OCI-LY7 (cell line): Measurements from ENCODE around the gene CHD2. TPM values are rescaled to one million over a fixed set of nuclear protein-coding genes. Genes with fewer than 3 reads are reported as not detected.

ENCODE experiments used
- BruUV-seq: library from RNA; stranded (reverse); fragments of 400-500 nt; replicated peaks from 2 replicates; lab custom pipeline; 2021; lab: Mats Ljungman, UMichigan
- CTCF ChIA-PET: fragments of 300-600 bp; sonication (Branson Sonifier 250); formaldehyde crosslinking; loops from one replicate; lab custom pipeline; 2022; ENCODE audit warnings: antibody characterized with exemption; ENCODE audit not compliant: unreplicated experiment; lab: Charles Lee
- POLR2A ChIA-PET: fragments of 300-600 bp; sonication (Branson Sonifier 250); formaldehyde crosslinking; loops from one replicate; lab custom pipeline; 2022; ENCODE audit warnings: antibody characterized with exemption; lab: Charles Lee
- DNase-seq: peaks from one replicate; pipeline ENCODE4 v3.0.0-alpha.2; 2015; ENCODE audit warnings: low spot score
- H2AFZ ChIP-seq: fragments of 200-600 bp; sonication (generic), shearing (Covaris generic); 2 replicates; pipeline ENCODE4 v1.6.1; 2014; ENCODE audit warnings: mild to moderate bottlenecking, antibody characterized with exemption, low read length, moderate library complexity
- H3K27ac ChIP-seq: fragments of 200-600 bp; sonication (generic); 2 replicates; pipeline ENCODE4 v1.5.1; 2014; ENCODE audit warnings: mixed run types, low read depth, mild to moderate bottlenecking, moderate library complexity, low read length, inconsistent platforms; ENCODE audit not compliant: poor library complexity, severe bottlenecking
- H3K36me3 ChIP-seq: fragments of 200-600 bp; sonication (generic); 2 replicates; pipeline ENCODE4 v1.6.1; 2014; ENCODE audit warnings: mild to moderate bottlenecking, antibody characterized with exemption, low read length, moderate library complexity, mixed read lengths; ENCODE audit not compliant: insufficient read depth
- H3K4me1 ChIP-seq: fragments of 200-600 bp; sonication (generic); 2 replicates; pipeline ENCODE4 v1.5.1; 2014; ENCODE audit warnings: mild to moderate bottlenecking, low read length; ENCODE audit not compliant: insufficient read depth, poor library complexity, severe bottlenecking
- H3K4me2 ChIP-seq: fragments of 200-600 bp; sonication (generic); 2 replicates; pipeline ENCODE4 v1.6.1; 2014; ENCODE audit warnings: mild to moderate bottlenecking, low read length
- H3K4me3 ChIP-seq: fragments of 200-600 bp; sonication (generic); 2 replicates; pipeline ENCODE4 v1.5.1; 2014; ENCODE audit warnings: mild to moderate bottlenecking, low read depth, low read length; ENCODE audit not compliant: poor library complexity, severe bottlenecking
- H3K79me2 ChIP-seq: fragments of 200-600 bp; sonication (generic); 2 replicates; pipeline ENCODE4 v1.6.1; 2016; ENCODE audit warnings: low read depth, mild to moderate bottlenecking, low read length, moderate library complexity, mixed read lengths; ENCODE audit not compliant: insufficient read depth
- H3K9me2 ChIP-seq: fragments of 200-600 bp; sonication (generic); 2 replicates; pipeline ENCODE4 v1.6.1; 2016; ENCODE audit warnings: mild to moderate bottlenecking, low read length, mixed read lengths; ENCODE audit not compliant: insufficient read depth
- H3K9me3 ChIP-seq: fragments of 200-600 bp; sonication (generic); 2 replicates; pipeline ENCODE4 v1.6.1; 2014; ENCODE audit warnings: mild to moderate bottlenecking, mixed run types, low read length, mixed read lengths
- H4K20me1 ChIP-seq: fragments of 200-600 bp; sonication (generic); 2 replicates; pipeline ENCODE4 v1.6.1; 2014; ENCODE audit warnings: mild to moderate bottlenecking, antibody characterized with exemption, low read length, moderate library complexity, mixed read lengths; ENCODE audit not compliant: insufficient read depth
- EZH2phosphoT487 ChIP-seq: fragments of 200-600 bp; sonication (generic); IDR thresholded peaks from 2 replicates; pipeline ENCODE4 v1.6.1; 2018; ENCODE audit warnings: low read depth, borderline replicate concordance, mild to moderate bottlenecking, mixed run types, antibody characterized with exemption, low read length, moderate library complexity, mixed read lengths
- intact Hi-C: fragments of 100-400 bp; cut with micrococcal nuclease; formaldehyde crosslinking; loops from one replicate; pipeline ENCODE4 v1.10.0; 2022; ENCODE audit not compliant: unreplicated experiment
- total RNA-seq, 2 experiments: library from RNA; depleted of rRNA in 1 of 2; stranded (reverse); fragments of >200 nt in 1 of 2; shearing (Covaris generic) in 1 of 2; gene quantifications; 2 replicates each; pipeline ENCODE4 v1.2.3, GENCODE V29; 2014 to 2022
- TF ChIP-seq, protein P1 (sequence below): fragments of 200-600 bp; sonication (generic); conservative IDR thresholded peaks from 2 replicates; pipeline ENCODE4 v1.5.1; 2014; ENCODE audit warnings: mild to moderate bottlenecking, antibody characterized with exemption, low read length, moderate library complexity, mixed read lengths

The CHD2 gene
- total RNA-seq, 2 experiments from 2014 or later, result 133 to 213 TPM

DNA sequence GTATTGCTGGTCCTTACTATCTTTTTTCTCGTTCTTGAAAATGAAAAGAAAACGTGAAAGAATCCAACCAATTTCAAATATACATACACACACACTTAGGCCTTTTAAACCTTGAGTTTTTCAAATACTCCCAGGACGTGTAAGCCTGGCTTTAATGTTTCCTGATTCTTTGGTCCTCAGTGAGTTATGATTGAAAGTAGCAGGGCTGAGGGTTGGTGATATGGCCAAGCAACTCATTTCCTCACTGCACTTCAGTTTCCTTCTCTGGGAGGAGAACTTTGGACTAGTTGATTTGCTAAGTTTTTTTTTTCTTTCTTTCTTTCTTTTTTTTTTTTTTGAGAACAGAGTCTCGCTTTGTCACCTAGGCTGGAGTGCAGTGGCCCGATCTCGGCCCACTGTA, 34.6 kb downstream of the CHD2 start:
- intact Hi-C loops, result no loop called here
- POLR2A ChIA-PET, result interaction anchor here (0.6 to 1.0 kb wide), 2 partner anchors 32 to 153 kb away, joined by 3 to 6 read pairs; no protein-coding TSS in a partner anchor

GRCh38 chr15:92936138-92936537, 36.0 kb downstream of the CHD2 start:
- BruUV-seq, result no TSS peak
- intact Hi-C loops, result no loop called here
- no peak overlapping the region for H3K4me2 ChIP-seq
- H4K20me1 ChIP-seq, result 0 out of 2 replicates have a peak, but pooled peaks cover 3% of the 10 kb centered on the region
- no peaks in the 10 kb centered on the region for H3K9me2 ChIP-seq
- DNase-seq, result no peak
- no peaks in the 10 kb centered on the region for H3K9me3 ChIP-seq
- peaks cover 26% of the 10 kb centered on the region; the same call in 1 of the 2 replicates for H3K79me2 ChIP-seq
- H3K4me3 ChIP-seq, result no peak overlapping the region
- H3K27ac ChIP-seq, result no peak overlapping the region
- H3K4me1 ChIP-seq, result no peaks in the 10 kb centered on the region
- CTCF ChIA-PET, result no interaction called here
- POLR2A ChIA-PET, result interaction anchor here (0.8 to 1.3 kb wide), 5 partner anchors 9 to 178 kb away, joined by 3 to 4 read pairs (median 3); no protein-coding TSS in a partner anchor
- peaks cover 95% of the 10 kb centered on the region for H3K36me3 ChIP-seq
- no peak overlapping the region for H2AFZ ChIP-seq
- TF ChIP-seq EZH2phosphoT487, result no peak
- TF ChIP-seq, protein P1, sequence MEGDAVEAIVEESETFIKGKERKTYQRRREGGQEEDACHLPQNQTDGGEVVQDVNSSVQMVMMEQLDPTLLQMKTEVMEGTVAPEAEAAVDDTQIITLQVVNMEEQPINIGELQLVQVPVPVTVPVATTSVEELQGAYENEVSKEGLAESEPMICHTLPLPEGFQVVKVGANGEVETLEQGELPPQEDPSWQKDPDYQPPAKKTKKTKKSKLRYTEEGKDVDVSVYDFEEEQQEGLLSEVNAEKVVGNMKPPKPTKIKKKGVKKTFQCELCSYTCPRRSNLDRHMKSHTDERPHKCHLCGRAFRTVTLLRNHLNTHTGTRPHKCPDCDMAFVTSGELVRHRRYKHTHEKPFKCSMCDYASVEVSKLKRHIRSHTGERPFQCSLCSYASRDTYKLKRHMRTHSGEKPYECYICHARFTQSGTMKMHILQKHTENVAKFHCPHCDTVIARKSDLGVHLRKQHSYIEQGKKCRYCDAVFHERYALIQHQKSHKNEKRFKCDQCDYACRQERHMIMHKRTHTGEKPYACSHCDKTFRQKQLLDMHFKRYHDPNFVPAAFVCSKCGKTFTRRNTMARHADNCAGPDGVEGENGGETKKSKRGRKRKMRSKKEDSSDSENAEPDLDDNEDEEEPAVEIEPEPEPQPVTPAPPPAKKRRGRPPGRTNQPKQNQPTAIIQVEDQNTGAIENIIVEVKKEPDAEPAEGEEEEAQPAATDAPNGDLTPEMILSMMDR, result no peak

More for the DNA sequence above, 34.6 kb downstream of the CHD2 start:
- Histone ChIP-seq H3K9me3 (no peaks in the 10 kb centered on the region), H4K20me1 (0 out of 2 replicates have a peak, but pooled peaks cover 3% of the 10 kb centered on the region), H3K27ac (no peak overlapping the region), H3K79me2 (peaks cover 26% of the 10 kb centered on the region; the same call in 1 of the 2 replicates), H3K9me2 (no peaks in the 10 kb centered on the region), H3K4me2 (no peak overlapping the region), H3K36me3 (peaks cover 98% of the 10 kb centered on the region), H3K4me1 (no peaks in the 10 kb centered on the region), H3K4me3 (no peak overlapping the region), H2AFZ (no peak overlapping the region)
- TF ChIP-seq, protein P1, result no peak
- no TSS peak for BruUV-seq
- CTCF ChIA-PET, result no interaction called here
- no peak for DNase-seq

DNA sequence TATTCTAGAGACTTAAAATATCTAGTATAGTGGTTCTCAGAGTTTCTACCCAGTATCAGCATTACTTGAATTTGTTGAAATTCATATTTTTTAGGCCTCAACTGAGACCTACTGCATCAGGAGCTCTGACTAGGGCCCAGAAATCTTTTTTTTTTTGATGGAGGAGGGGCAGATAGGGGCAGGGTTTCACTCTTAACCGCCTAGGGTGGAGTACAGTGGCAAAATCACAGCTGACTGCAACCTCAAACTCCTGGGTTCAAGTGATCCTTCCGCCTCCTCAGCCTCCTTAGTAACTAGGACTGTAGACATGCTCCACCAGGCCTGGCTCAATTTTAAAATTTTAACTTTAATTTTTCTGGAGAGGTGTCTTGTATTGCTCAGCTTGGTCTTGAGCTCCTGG, 36.6 kb downstream of the CHD2 start:
- Histone ChIP-seq H3K79me2 (peaks cover 26% of the 10 kb centered on the region; the same call in 1 of the 2 replicates), H4K20me1 (0 out of 2 replicates have a peak, but pooled peaks cover 3% of the 10 kb centered on the region), H3K4me2 (no peak overlapping the region), H3K9me3 (no peaks in the 10 kb centered on the region), H3K36me3 (peaks cover 95% of the 10 kb centered on the region), H3K27ac (no peak overlapping the region), H2AFZ (no peak overlapping the region), H3K9me2 (no peaks in the 10 kb centered on the region), H3K4me3 (no peak overlapping the region), H3K4me1 (no peaks in the 10 kb centered on the region)
- ChIA-PET CTCF (no interaction called here), POLR2A (interaction anchor here (0.8 to 1.3 kb wide), 5 partner anchors 8 to 179 kb away, joined by 3 to 4 read pairs (median 3); no protein-coding TSS in a partner anchor)
- no peak for TF ChIP-seq EZH2phosphoT487
- TF ChIP-seq, protein P1, result no peak
- intact Hi-C loops, result no loop called here
- no peak for DNase-seq
- no TSS peak for BruUV-seq
